Endothelial cell (in vitro differentiated cells): ENCODE measurements around the gene TXNL4B. TPM values are rescaled to one million over a fixed set of nuclear protein-coding genes. Genes with fewer than 3 reads are reported as not detected.
"Not testable (repeated sequence)": the region's sequence is repeated elsewhere in the genome, so short reads cannot be mapped to it uniquely, and the experiment has no call there.

ENCODE experiments used
- DNase-seq: peaks from one replicate; pipeline ENCODE4 v3.0.0; 2021; ENCODE audit warnings: low spot score
- H3K27ac Mint-ChIP-seq: one replicate; pipeline ENCODE4 v1.8.0; 2021; ENCODE audit warnings: mixed read lengths, inconsistent platforms; ENCODE audit not compliant: unreplicated experiment
- H3K27me3 Mint-ChIP-seq: one replicate; pipeline ENCODE4 v1.8.0; 2021; ENCODE audit warnings: mild to moderate bottlenecking, moderate library complexity, mixed read lengths, inconsistent platforms; ENCODE audit not compliant: unreplicated experiment
- H3K36me3 Mint-ChIP-seq: one replicate; pipeline ENCODE4 v1.8.0; 2021; ENCODE audit warnings: mild to moderate bottlenecking, low read depth, mixed read lengths, inconsistent platforms; ENCODE audit not compliant: unreplicated experiment
- H3K4me1 Mint-ChIP-seq: one replicate; pipeline ENCODE4 v1.8.0; 2021; ENCODE audit warnings: mild to moderate bottlenecking, mixed read lengths, inconsistent platforms; ENCODE audit not compliant: unreplicated experiment
- H3K4me3 Mint-ChIP-seq: one replicate; pipeline ENCODE4 v1.8.0; 2021; ENCODE audit warnings: mild to moderate bottlenecking, mixed read lengths, inconsistent platforms; ENCODE audit not compliant: unreplicated experiment
- H3K9me3 Mint-ChIP-seq: one replicate; pipeline ENCODE4 v1.8.0; 2021; ENCODE audit warnings: mixed read lengths, inconsistent platforms; ENCODE audit not compliant: unreplicated experiment
- total RNA-seq: library from RNA; stranded (reverse); fragmentation: NEBNext Ultra II Directional; extraction: Animal tissue kit (Norgen Biotek cat#: 25700); gene quantifications from one replicate; pipeline ENCODE4 v1.2.1, GENCODE V29; 2021; ENCODE audit not compliant: unreplicated experiment
- TF ChIP-seq, protein P1 (sequence below): fragments of 200-600 bp; sonication (generic); IDR thresholded peaks from one replicate; pipeline ENCODE4 v1.5.0; 2021; ENCODE audit warnings: antibody characterized with exemption; ENCODE audit not compliant: unreplicated experiment

The TXNL4B gene
- total RNA-seq, 1 donor from 2014 or later, result 10.9 TPM

DNA sequence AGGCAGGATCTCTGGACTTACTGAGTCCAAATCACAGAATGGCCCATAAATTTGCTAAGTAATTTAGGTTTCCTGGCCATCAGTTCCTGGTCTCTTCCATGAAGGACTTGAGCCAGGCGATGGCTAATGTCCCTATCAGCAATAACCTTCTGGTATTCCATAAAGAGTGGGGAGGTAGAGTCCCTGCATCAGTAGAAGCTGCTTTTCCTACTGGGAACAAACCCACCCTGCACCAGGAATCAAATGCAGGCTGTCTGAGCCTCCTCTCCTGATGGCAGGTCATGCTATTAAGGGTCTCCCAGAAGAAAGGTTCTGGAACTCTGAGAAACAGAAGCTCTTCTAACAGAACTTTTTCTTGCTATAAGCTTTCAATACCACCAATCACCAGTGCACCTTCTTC lies 31.9 kb downstream of the TXNL4B start:
- TF ChIP-seq, protein P1, sequence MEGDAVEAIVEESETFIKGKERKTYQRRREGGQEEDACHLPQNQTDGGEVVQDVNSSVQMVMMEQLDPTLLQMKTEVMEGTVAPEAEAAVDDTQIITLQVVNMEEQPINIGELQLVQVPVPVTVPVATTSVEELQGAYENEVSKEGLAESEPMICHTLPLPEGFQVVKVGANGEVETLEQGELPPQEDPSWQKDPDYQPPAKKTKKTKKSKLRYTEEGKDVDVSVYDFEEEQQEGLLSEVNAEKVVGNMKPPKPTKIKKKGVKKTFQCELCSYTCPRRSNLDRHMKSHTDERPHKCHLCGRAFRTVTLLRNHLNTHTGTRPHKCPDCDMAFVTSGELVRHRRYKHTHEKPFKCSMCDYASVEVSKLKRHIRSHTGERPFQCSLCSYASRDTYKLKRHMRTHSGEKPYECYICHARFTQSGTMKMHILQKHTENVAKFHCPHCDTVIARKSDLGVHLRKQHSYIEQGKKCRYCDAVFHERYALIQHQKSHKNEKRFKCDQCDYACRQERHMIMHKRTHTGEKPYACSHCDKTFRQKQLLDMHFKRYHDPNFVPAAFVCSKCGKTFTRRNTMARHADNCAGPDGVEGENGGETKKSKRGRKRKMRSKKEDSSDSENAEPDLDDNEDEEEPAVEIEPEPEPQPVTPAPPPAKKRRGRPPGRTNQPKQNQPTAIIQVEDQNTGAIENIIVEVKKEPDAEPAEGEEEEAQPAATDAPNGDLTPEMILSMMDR, result no peak
- DNase-seq, result no peak
- Mint-ChIP-seq H3K9me3 (no peaks in the 10 kb centered on the region), H3K36me3 (no peaks in the 10 kb centered on the region), H3K27ac (no peak overlapping the region), H3K4me3 (no peak overlapping the region), H3K4me1 (peaks cover 14% of the 10 kb centered on the region), H3K27me3 (no peaks in the 10 kb centered on the region)

DNA sequence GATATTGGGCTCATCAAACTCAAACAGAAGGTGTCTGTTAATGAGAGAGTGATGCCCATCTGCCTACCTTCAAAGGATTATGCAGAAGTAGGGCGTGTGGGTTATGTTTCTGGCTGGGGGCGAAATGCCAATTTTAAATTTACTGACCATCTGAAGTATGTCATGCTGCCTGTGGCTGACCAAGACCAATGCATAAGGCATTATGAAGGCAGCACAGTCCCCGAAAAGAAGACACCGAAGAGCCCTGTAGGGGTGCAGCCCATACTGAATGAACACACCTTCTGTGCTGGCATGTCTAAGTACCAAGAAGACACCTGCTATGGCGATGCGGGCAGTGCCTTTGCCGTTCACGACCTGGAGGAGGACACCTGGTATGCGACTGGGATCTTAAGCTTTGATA lies 33.0 kb downstream of the TXNL4B start:
- Mint-ChIP-seq H3K27ac (no peak overlapping the region), H3K4me3 (no peak overlapping the region), H3K27me3 (no peaks in the 10 kb centered on the region), H3K36me3 (no peaks in the 10 kb centered on the region), H3K9me3 (no peaks in the 10 kb centered on the region), H3K4me1 (peaks cover 11% of the 10 kb centered on the region)
- DNase-seq, result no peak
- TF ChIP-seq, protein P1, result no peak

DNA sequence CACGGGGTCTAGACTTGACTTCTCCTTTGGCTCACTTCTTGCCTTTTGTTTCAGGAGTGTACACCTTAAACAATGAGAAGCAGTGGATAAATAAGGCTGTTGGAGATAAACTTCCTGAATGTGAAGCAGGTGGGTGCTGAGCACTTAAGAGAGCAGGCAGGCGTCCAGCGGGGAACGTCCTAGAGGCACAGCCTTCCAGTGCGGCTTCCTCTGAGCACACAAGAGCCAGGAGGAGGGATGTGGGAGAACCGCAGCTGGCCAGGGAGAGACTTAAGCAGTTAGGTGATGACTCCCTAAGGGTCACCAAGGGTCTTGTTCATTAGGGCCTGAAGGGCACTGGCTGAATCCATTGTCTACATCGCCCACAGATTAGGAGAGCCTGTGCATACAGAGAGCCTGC lies 34.4 kb downstream of the TXNL4B start:
- H3K27me3 Mint-ChIP-seq, H3K4me3 Mint-ChIP-seq, DNase-seq, H3K4me1 Mint-ChIP-seq, H3K27ac Mint-ChIP-seq, H3K36me3 Mint-ChIP-seq, H3K9me3 Mint-ChIP-seq: not testable (repeated sequence)

DNA sequence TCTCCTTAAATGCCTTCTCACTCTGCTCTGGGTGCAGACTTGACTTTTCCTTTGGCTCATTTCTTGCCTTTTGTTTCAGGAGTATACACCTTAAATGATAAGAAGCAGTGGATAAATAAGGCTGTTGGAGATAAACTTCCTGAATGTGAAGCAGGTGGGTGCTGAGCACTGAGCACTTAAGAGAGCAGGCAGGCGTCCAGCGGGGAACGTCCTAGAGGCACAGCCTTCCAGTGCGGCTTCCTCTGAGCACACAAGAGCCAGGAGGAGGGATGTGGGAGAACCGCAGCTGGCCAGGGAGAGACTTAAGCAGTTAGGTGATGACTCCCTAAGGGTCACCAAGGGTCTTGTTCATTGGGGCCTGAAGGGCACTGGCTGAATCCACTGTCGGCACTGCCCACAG lies 36.1 kb downstream of the TXNL4B start:
- H3K27ac Mint-ChIP-seq, result not testable (repeated sequence)

DNA sequence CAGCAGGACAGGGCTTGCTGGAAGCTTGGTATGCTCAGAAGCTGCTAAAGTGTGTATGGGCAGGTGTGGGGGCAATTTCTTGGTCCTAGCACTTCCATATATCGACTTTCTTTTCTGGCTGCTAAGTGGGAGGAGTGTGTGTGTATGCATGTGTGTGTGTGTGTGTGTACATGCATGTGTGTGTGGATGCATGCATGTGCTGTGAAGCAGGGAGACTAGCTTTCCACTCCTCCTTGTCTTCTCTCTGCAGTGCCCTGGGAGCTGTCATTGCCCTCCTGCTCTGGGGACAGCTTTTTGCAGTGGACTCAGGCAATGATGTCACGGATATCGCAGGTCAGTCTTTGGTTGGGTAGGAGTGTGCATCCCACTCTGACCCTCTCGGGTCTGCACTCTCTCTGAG lies 37.5 kb downstream of the TXNL4B start:
- no peak for DNase-seq
- Mint-ChIP-seq H3K4me1 (peaks cover 5% of the 10 kb centered on the region), H3K4me3 (peak overlapping the region; percentile 31), H3K27me3 (no peaks in the 10 kb centered on the region), H3K36me3 (no peaks in the 10 kb centered on the region), H3K27ac (no peak overlapping the region), H3K9me3 (no peaks in the 10 kb centered on the region)
- TF ChIP-seq, protein P1, result no peak

More for the DNA sequence above, 36.1 kb downstream of the TXNL4B start:
- not testable (repeated sequence) for H3K36me3 Mint-ChIP-seq, H3K9me3 Mint-ChIP-seq, H3K4me3 Mint-ChIP-seq, H3K4me1 Mint-ChIP-seq, H3K27me3 Mint-ChIP-seq, DNase-seq

DNA sequence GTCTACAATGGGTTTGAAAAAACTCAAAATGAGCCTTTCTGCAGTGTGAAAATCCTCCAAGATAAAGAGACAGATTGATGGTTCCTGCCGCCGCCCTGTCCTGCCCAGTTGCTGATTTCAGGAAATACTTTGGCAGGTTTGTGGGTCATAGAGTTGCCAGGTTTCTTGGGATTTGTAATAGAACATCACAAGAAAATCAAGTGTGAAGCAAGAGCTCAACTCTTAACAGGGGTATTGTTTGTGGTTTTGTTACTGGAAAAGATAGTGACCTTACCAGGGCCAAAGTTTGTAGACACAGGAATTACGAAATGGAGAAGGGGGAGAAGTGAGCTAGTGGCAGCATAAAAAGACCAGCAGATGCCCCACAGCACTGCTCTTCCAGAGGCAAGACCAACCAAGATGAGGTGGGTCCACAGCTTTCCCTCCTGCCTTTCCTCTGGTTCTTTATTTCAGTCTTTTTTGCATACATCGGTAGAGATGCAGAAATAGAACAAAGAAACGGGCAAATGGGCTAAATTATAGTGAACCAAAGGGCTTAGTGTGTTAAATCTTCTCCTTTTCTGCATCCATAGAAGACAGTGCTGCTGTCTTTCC lies 39.1 kb downstream of the TXNL4B start, which contains the start of gene HP:
Gene HP (plus strand): TSS at position 252 of the 594 bp plus-strand sequence. CDS start 148 bp downstream, at position 400.
- not testable (repeated sequence) for H3K27me3 Mint-ChIP-seq, DNase-seq, H3K36me3 Mint-ChIP-seq, H3K4me3 Mint-ChIP-seq, H3K4me1 Mint-ChIP-seq, H3K27ac Mint-ChIP-seq, H3K9me3 Mint-ChIP-seq
